ENCODE data around the gene AGPAT4.
"Not testable (repeated sequence)": the region's sequence is repeated elsewhere in the genome, so short reads cannot be mapped to it uniquely, and the experiment has no call there.

AGPAT4 gene, protein sequence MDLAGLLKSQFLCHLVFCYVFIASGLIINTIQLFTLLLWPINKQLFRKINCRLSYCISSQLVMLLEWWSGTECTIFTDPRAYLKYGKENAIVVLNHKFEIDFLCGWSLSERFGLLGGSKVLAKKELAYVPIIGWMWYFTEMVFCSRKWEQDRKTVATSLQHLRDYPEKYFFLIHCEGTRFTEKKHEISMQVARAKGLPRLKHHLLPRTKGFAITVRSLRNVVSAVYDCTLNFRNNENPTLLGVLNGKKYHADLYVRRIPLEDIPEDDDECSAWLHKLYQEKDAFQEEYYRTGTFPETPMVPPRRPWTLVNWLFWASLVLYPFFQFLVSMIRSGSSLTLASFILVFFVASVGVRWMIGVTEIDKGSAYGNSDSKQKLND

GRCh38 chr6:161273752-161274487 lies at the start of gene AGPAT4:
Gene AGPAT4, minus strand, starts transcription at chr6:161274061. Its CDS starts 41,848 bp downstream, at chr6:161232213.
- peaks cover 21% of the 10 kb centered on the region for H3K4me1 Mint-ChIP-seq
- H3K27me3 Mint-ChIP-seq (ENCODE audit: low read depth), result no peaks in the 10 kb centered on the region
- TF ChIP-seq, protein P1, sequence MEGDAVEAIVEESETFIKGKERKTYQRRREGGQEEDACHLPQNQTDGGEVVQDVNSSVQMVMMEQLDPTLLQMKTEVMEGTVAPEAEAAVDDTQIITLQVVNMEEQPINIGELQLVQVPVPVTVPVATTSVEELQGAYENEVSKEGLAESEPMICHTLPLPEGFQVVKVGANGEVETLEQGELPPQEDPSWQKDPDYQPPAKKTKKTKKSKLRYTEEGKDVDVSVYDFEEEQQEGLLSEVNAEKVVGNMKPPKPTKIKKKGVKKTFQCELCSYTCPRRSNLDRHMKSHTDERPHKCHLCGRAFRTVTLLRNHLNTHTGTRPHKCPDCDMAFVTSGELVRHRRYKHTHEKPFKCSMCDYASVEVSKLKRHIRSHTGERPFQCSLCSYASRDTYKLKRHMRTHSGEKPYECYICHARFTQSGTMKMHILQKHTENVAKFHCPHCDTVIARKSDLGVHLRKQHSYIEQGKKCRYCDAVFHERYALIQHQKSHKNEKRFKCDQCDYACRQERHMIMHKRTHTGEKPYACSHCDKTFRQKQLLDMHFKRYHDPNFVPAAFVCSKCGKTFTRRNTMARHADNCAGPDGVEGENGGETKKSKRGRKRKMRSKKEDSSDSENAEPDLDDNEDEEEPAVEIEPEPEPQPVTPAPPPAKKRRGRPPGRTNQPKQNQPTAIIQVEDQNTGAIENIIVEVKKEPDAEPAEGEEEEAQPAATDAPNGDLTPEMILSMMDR (IDR thresholded peaks at IDR 0.05; ENCODE audit: unreplicated experiment in 3 of 3), result no peak
- H3K4me3 Mint-ChIP-seq, result peak within 1 kb of the TSS; percentile 87 to 96 (median 95)
- H3K9me3 Mint-ChIP-seq, result no peaks in the 10 kb centered on the region
- peak within 1 kb of the TSS; percentile 90 to 95 (median 92) for H3K27ac Mint-ChIP-seq
- H3K36me3 Mint-ChIP-seq (ENCODE audit: low read depth), result peaks cover 12% of the 10 kb centered on the region

- peak overlapping the region in 2 of 3 experiments; percentile 4 to 41 for H3K27ac Mint-ChIP-seq
- H3K36me3 Mint-ChIP-seq (ENCODE audit: low read depth), result no peaks in the 10 kb centered on the region
- peaks cover 12% of the 10 kb centered on the region for H3K9me3 Mint-ChIP-seq
- TF ChIP-seq, protein P1 (IDR thresholded peaks at IDR 0.05; ENCODE audit: unreplicated experiment in 3 of 3), result no peak
- H3K4me1 Mint-ChIP-seq, result peaks cover 6% of the 10 kb centered on the region
- H3K27me3 Mint-ChIP-seq (ENCODE audit: low read depth), result peaks cover 2% of the 10 kb centered on the region
- no peak overlapping the region for H3K4me3 Mint-ChIP-seq
Measured at GRCh38 chr6:161319231-161319630, 45.4 kb upstream of the AGPAT4 start.

DNA sequence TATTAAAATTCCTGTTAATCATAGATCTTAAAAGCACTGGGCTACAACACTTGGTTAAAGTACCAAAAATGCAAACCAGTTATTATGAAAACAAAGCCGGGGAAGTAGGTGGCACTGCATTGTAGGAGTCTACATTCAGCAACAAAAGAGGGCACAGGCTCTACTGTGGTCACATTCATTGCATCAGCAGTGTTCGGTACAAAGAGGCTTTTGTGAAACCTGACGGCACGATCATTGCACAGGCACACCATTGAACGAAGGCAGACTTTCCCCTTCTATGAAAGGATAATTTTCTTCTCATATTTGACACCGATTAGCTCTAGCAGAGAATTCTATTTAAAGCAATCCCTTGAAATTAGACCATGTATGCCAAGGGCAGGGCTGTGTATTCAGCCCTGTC lies 44.6 kb upstream of the AGPAT4 start:
- Mint-ChIP-seq H3K9me3 (peaks cover 12% of the 10 kb centered on the region), H3K4me3 (no peak overlapping the region), H3K27me3 (ENCODE audit: low read depth) (peaks cover 3% of the 10 kb centered on the region), H3K36me3 (ENCODE audit: low read depth) (no peaks in the 10 kb centered on the region), H3K4me1 (peaks cover 6% of the 10 kb centered on the region), H3K27ac (peak overlapping the region in 1 of 3 experiments; percentile 38)
- TF ChIP-seq, protein P1 (IDR thresholded peaks at IDR 0.05; ENCODE audit: unreplicated experiment in 3 of 3), result no peak

DNA sequence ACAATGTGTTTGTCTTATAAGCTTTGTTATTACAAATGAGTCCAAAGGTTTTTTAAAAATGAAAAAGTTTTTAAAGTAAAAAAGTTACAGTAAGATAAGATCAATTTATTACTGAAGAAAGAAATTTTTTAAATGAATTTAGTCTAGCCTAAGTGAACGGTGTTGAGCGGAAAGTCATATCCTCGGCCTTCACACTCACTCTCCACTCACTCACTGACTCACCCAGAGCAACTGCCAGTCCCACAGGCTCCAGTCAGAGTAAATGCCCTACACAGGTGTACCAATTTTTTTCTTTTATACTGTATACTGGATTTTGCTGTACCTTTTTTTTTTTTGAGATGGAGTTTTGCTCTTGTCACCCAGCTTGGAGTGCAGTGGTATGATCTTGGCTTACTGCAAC lies 42.7 kb upstream of the AGPAT4 start:
- Mint-ChIP-seq H3K4me3 (no peak overlapping the region), H3K27ac (no peak overlapping the region), H3K36me3 (ENCODE audit: low read depth) (no peaks in the 10 kb centered on the region), H3K9me3 (peaks cover 3% of the 10 kb centered on the region), H3K27me3 (ENCODE audit: low read depth) (peaks cover 3% of the 10 kb centered on the region), H3K4me1 (peaks cover 6% of the 10 kb centered on the region)
- TF ChIP-seq, protein P1 (IDR thresholded peaks at IDR 0.05; ENCODE audit: unreplicated experiment in 3 of 3), result no peak

DNA sequence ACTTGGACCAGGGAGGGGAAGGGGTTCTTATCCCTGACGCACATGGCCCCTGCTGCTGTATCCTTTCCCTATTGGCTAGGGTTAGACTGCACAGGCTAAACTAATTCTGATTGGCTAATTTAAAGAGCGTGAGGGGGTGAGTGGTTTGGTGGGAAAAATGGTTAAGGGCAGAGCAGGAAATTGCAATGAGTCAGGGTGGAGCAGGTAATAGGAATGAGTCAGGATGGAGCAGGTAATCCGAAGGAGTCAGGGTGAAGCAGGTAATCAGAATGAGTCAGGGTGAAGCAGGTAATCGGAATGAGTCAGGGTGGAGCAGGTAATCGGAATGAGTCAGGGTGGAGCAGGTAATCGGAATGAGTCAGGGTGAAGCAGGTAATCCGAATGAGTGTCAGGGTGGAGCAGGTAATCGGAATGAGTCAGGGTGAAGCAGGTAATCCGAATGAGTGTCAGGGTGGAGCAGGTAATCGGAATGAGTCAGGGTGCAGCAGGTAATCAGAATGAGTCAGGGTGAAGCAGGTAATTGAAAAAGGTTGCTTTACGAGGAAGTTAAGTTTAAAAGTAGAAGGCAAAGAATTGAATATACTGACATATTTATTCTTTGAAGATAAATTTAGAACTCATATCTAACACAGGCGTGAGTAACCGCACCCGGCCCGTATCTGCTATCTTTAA lies 41.5 kb upstream of the AGPAT4 start:
- H3K36me3 Mint-ChIP-seq (ENCODE audit: low read depth); H3K27me3 Mint-ChIP-seq (ENCODE audit: low read depth); H3K9me3 Mint-ChIP-seq; H3K4me1 Mint-ChIP-seq; H3K27ac Mint-ChIP-seq; H3K4me3 Mint-ChIP-seq: not testable (repeated sequence)

DNA sequence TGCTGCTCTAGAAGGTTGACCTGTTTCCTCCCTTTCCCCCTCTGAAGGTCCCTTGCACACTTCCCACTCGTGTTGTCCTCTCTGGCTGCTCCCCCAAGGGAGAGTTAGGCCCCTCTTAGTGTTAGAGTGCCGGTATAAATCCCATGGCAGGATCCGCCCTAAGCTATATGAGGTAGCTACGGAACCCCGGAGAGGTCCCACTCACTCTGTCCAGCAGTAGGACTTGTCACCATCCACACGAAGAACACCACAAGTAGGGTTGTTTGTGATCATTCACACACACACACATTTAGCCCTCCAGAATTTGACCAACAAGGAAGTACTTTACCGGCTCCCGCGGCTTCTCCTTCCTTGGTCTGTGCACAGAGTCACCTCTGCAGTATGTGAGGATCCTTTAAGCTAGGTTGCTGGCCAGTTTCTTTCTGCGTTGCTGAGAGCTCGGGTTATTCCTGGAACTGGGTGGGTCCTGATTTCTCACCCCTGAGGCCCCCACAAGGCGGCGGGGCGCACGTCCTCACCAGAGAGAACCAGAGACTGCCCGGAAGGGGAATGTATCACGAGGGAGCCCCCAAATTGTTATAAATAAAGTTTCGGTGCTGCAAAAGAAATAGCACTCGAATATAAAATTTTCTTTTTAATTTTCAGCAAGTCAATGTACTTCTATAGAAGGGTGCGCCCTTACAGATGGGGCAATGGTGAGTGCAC lies 40.8 kb upstream of the AGPAT4 start:
- H3K4me1 Mint-ChIP-seq; H3K4me3 Mint-ChIP-seq; H3K36me3 Mint-ChIP-seq (ENCODE audit: low read depth); H3K27ac Mint-ChIP-seq; H3K9me3 Mint-ChIP-seq; H3K27me3 Mint-ChIP-seq (ENCODE audit: low read depth): not testable (repeated sequence)
